MM.1S (cell line): ENCODE measurements around the gene CD320.
A peak's percentile ranks its signal among the peaks of the same experiment; 100 is the strongest.

Source experiments
- DNase-seq: peaks from one replicate; pipeline ENCODE4 v3.0.0-alpha.2; 2015
- H2AFZ ChIP-seq: fragments of 300-600 bp; sonication (generic); 2 replicates; pipeline ENCODE4 v1.6.0; 2016; ENCODE audit warnings: antibody characterized with exemption, low read length
- H3F3A ChIP-seq: fragments of 300-600 bp; sonication (generic); 2 replicates; pipeline ENCODE4 v1.6.1; 2016; ENCODE audit warnings: mild to moderate bottlenecking, antibody characterized with exemption, low read length, moderate library complexity, mixed read lengths; ENCODE audit not compliant: insufficient read depth
- H3K27ac ChIP-seq: fragments of 300-600 bp; sonication (generic); 2 replicates; pipeline ENCODE4 v1.5.1; 2016; ENCODE audit warnings: mild to moderate bottlenecking, low read length
- H3K27me3 ChIP-seq: fragments of 300-600 bp; sonication (generic); replicated peaks from 2 replicates; pipeline ENCODE4 v1.6.0; 2016; ENCODE audit warnings: low read length; ENCODE audit not compliant: insufficient read depth
- H3K36me3 ChIP-seq: fragments of 300-600 bp; sonication (generic); replicated peaks from 2 replicates; pipeline ENCODE4 v1.6.1; 2016; ENCODE audit warnings: mild to moderate bottlenecking, low read length, mixed read lengths; ENCODE audit not compliant: insufficient read depth
- H3K4me1 ChIP-seq: fragments of 300-600 bp; sonication (generic); 2 replicates; pipeline ENCODE4 v1.6.1; 2016; ENCODE audit warnings: low read length, mixed read lengths
- H3K4me2 ChIP-seq: fragments of 300-600 bp; sonication (generic); 2 replicates; pipeline ENCODE4 v1.6.0; 2016; ENCODE audit warnings: low read depth, low read length
- H3K4me3 ChIP-seq: fragments of 300-600 bp; sonication (generic); 2 replicates; pipeline ENCODE4 v1.5.1; 2016; ENCODE audit warnings: low read length, mixed read lengths
- H3K79me2 ChIP-seq: fragments of 300-600 bp; sonication (generic); 2 replicates; pipeline ENCODE4 v1.6.1; 2016; ENCODE audit warnings: mixed run types, low read length, mixed read lengths
- H3K9ac ChIP-seq: fragments of 300-600 bp; sonication (generic); 2 replicates; pipeline ENCODE4 v1.6.1; 2016; ENCODE audit warnings: low read length, mixed read lengths
- H3K9me2 ChIP-seq: fragments of 300-600 bp; sonication (generic); replicated peaks from 2 replicates; pipeline ENCODE4 v1.6.1; 2016; ENCODE audit warnings: mild to moderate bottlenecking, low read length, mixed read lengths; ENCODE audit not compliant: insufficient read depth
- H3K9me3 ChIP-seq: fragments of 300-600 bp; sonication (generic); replicated peaks from 2 replicates; pipeline ENCODE4 v1.6.1; 2016; ENCODE audit warnings: mild to moderate bottlenecking, low read length, mixed read lengths; ENCODE audit not compliant: insufficient read depth
- H4K20me1 ChIP-seq: fragments of 300-600 bp; sonication (generic); 2 replicates; pipeline ENCODE4 v1.6.1; 2016; ENCODE audit warnings: mild to moderate bottlenecking, low read length, moderate library complexity, mixed read lengths; ENCODE audit not compliant: insufficient read depth
- EZH2 ChIP-seq: fragments of 300-600 bp; sonication (generic); optimal IDR thresholded peaks from 2 replicates; pipeline ENCODE3; 2017; ENCODE audit warnings: low read depth, mild to moderate bottlenecking, antibody characterized with exemption, low read length, mixed read lengths
- EZH2phosphoT487 ChIP-seq: fragments of 300-600 bp; sonication (generic); IDR thresholded peaks from 2 replicates; pipeline ENCODE4 v1.6.1; 2018; ENCODE audit warnings: antibody characterized with exemption, low read length
- TF ChIP-seq, protein P1 (sequence below): fragments of 300-600 bp; sonication (generic); IDR thresholded peaks from 2 replicates; pipeline ENCODE4 v1.5.1; 2016; ENCODE audit warnings: antibody characterized with exemption, low read length, mixed read lengths

Gene CD320

GRCh38 chr19:8336660-8337059, 28.5 kb upstream of the CD320 start:
- Histone ChIP-seq H3K9me3 (no peaks in the 10 kb centered on the region), H3K9me2 (no peaks in the 10 kb centered on the region), H3K9ac (no peak overlapping the region), H3K4me3 (no peak overlapping the region), H4K20me1 (no peaks in the 10 kb centered on the region; the same call in 1 of the 2 replicates), H3K27ac (no peak overlapping the region), H3K4me2 (no peak overlapping the region), H3K79me2 (no peaks in the 10 kb centered on the region), H2AFZ (no peak overlapping the region), H3K4me1 (no peaks in the 10 kb centered on the region), H3F3A (no peaks in the 10 kb centered on the region; the same call in 1 of the 2 replicates), H3K36me3 (no peaks in the 10 kb centered on the region), H3K27me3 (peaks cover 79% of the 10 kb centered on the region)
- no peak for DNase-seq
- TF ChIP-seq EZH2 (no peak), EZH2phosphoT487 (no peak)
- TF ChIP-seq, protein P1, sequence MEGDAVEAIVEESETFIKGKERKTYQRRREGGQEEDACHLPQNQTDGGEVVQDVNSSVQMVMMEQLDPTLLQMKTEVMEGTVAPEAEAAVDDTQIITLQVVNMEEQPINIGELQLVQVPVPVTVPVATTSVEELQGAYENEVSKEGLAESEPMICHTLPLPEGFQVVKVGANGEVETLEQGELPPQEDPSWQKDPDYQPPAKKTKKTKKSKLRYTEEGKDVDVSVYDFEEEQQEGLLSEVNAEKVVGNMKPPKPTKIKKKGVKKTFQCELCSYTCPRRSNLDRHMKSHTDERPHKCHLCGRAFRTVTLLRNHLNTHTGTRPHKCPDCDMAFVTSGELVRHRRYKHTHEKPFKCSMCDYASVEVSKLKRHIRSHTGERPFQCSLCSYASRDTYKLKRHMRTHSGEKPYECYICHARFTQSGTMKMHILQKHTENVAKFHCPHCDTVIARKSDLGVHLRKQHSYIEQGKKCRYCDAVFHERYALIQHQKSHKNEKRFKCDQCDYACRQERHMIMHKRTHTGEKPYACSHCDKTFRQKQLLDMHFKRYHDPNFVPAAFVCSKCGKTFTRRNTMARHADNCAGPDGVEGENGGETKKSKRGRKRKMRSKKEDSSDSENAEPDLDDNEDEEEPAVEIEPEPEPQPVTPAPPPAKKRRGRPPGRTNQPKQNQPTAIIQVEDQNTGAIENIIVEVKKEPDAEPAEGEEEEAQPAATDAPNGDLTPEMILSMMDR, result no peak

- Histone ChIP-seq H3K9ac (no peak overlapping the region), H4K20me1 (no peaks in the 10 kb centered on the region; the same call in 1 of the 2 replicates), H3K9me3 (no peaks in the 10 kb centered on the region), H3K36me3 (no peaks in the 10 kb centered on the region), H3K27me3 (peaks cover 80% of the 10 kb centered on the region), H3K9me2 (no peaks in the 10 kb centered on the region), H3K4me2 (peak overlapping the region; percentile 6; the same call in 1 of the 2 replicates), H3K4me1 (no peaks in the 10 kb centered on the region), H3K4me3 (no peak overlapping the region), H3K27ac (no peak overlapping the region), H3K79me2 (no peaks in the 10 kb centered on the region), H2AFZ (no peak overlapping the region), H3F3A (no peaks in the 10 kb centered on the region; the same call in 1 of the 2 replicates)
- no peak for DNase-seq
- no peak for TF ChIP-seq EZH2
- no peak for TF ChIP-seq EZH2phosphoT487
- TF ChIP-seq, protein P1, result no peak
Observed at GRCh38 chr19:8336072-8336569, 28.0 kb upstream of the CD320 start.

- Histone ChIP-seq H3K4me1 (no peaks in the 10 kb centered on the region), H4K20me1 (no peaks in the 10 kb centered on the region; the same call in 1 of the 2 replicates), H3K79me2 (no peaks in the 10 kb centered on the region), H3K9ac (no peak overlapping the region), H3K27me3 (peaks cover 78% of the 10 kb centered on the region), H3K4me2 (peak overlapping the region; percentile 6; the same call in 1 of the 2 replicates), H3K4me3 (no peak overlapping the region), H2AFZ (no peak overlapping the region), H3K9me2 (no peaks in the 10 kb centered on the region), H3F3A (no peaks in the 10 kb centered on the region; the same call in 1 of the 2 replicates), H3K36me3 (no peaks in the 10 kb centered on the region), H3K9me3 (no peaks in the 10 kb centered on the region), H3K27ac (no peak overlapping the region)
- TF ChIP-seq EZH2, result no peak
- TF ChIP-seq, protein P1, result peak; percentile 6; the same call in 1 of the 2 replicates
- TF ChIP-seq EZH2phosphoT487, result no peak
- DNase-seq, result no peak
Observed at GRCh38 chr19:8335343-8336071, 27.3 kb upstream of the CD320 start.
